ENCODE measurements around the gene WDR88. TPM values are rescaled to one million over a fixed set of nuclear protein-coding genes. Genes with fewer than 3 reads are reported as not detected.

Gene WDR88
- total and polyA plus RNA-seq, 2 of the 13 experiments (the other 11 are each of a cell fraction or from before 2014, with no cell fraction given): not detected

- TF ChIP-seq, protein P1, sequence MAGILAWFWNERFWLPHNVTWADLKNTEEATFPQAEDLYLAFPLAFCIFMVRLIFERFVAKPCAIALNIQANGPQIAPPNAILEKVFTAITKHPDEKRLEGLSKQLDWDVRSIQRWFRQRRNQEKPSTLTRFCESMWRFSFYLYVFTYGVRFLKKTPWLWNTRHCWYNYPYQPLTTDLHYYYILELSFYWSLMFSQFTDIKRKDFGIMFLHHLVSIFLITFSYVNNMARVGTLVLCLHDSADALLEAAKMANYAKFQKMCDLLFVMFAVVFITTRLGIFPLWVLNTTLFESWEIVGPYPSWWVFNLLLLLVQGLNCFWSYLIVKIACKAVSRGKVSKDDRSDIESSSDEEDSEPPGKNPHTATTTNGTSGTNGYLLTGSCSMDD (CRISPR knock-in tag; IDR thresholded peaks at IDR 0.05): no peak
- TF ChIP-seq MED1 (CRISPR knock-in tag; IDR thresholded peaks at IDR 0.05) (peak; percentile 66), ESRRA (CRISPR knock-in tag; IDR thresholded peaks at IDR 0.05; ENCODE audit: low read depth) (no peak), GLI4 (CRISPR knock-in tag; IDR thresholded peaks at IDR 0.05; ENCODE audit: borderline replicate concordance) (no peak), TSC22D2 (CRISPR knock-in tag; IDR thresholded peaks at IDR 0.05; ENCODE audit: borderline replicate concordance) (no peak), ZNF740 (CRISPR knock-in tag; IDR thresholded peaks at IDR 0.05) (no peak), ELF4 (CRISPR knock-in tag; IDR thresholded peaks at IDR 0.05; ENCODE audit: borderline replicate concordance) (no peak), ZSCAN20 (CRISPR knock-in tag; IDR thresholded peaks at IDR 0.05; ENCODE audit: borderline replicate concordance) (no peak), YEATS2 (CRISPR knock-in tag; IDR thresholded peaks at IDR 0.05; ENCODE audit: borderline replicate concordance) (no peak), SNRNP70 (IDR thresholded peaks at IDR 0.05; ENCODE audit: low read depth, low read length) (no peak), PHF5A (CRISPR knock-in tag; IDR thresholded peaks at IDR 0.05; ENCODE audit: low read depth, unreplicated experiment) (no peak), ZNF280B (CRISPR knock-in tag; IDR thresholded peaks at IDR 0.05; ENCODE audit: borderline replicate concordance) (0 out of 2 replicates have a peak, but pooled peaks have one; percentile 38), TARDBP (CRISPR knock-in tag; IDR thresholded peaks at IDR 0.05) (0 out of 2 replicates have a peak, but pooled peaks have one; percentile 35), AHDC1 (CRISPR knock-in tag; IDR thresholded peaks at IDR 0.05; ENCODE audit: borderline replicate concordance) (no peak), ZNF75D (CRISPR knock-in tag; IDR thresholded peaks at IDR 0.05; ENCODE audit: borderline replicate concordance) (no peak), SUZ12 (IDR thresholded peaks at IDR 0.05; ENCODE audit: low read depth, low read length) (no peak)
- TF ChIP-seq, protein P2, sequence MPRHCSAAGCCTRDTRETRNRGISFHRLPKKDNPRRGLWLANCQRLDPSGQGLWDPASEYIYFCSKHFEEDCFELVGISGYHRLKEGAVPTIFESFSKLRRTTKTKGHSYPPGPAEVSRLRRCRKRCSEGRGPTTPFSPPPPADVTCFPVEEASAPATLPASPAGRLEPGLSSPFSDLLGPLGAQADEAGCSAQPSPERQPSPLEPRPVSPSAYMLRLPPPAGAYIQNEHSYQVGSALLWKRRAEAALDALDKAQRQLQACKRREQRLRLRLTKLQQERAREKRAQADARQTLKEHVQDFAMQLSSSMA (CRISPR knock-in tag; IDR thresholded peaks at IDR 0.05): no peak
- TF ChIP-seq, protein P3, sequence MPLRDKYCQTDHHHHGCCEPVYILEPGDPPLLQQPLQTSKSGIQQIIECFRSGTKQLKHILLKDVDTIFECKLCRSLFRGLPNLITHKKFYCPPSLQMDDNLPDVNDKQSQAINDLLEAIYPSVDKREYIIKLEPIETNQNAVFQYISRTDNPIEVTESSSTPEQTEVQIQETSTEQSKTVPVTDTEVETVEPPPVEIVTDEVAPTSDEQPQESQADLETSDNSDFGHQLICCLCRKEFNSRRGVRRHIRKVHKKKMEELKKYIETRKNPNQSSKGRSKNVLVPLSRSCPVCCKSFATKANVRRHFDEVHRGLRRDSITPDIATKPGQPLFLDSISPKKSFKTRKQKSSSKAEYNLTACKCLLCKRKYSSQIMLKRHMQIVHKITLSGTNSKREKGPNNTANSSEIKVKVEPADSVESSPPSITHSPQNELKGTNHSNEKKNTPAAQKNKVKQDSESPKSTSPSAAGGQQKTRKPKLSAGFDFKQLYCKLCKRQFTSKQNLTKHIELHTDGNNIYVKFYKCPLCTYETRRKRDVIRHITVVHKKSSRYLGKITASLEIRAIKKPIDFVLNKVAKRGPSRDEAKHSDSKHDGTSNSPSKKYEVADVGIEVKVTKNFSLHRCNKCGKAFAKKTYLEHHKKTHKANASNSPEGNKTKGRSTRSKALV (CRISPR knock-in tag; IDR thresholded peaks at IDR 0.05): no peak
Measured at GRCh38 chr19:33098055-33098534, 33.8 kb upstream of the WDR88 start (continued).
